Adrenal gland (tissue), 12 donors: ENCODE data around the gene ASTL. TPM values are rescaled to one million over a fixed set of nuclear protein-coding genes. Genes with fewer than 3 reads are reported as not detected.
"Not testable (repeated sequence)": the region's sequence is repeated elsewhere in the genome, so short reads cannot be mapped to it uniquely, and the experiment has no call there.

Experiments used
- DNase-seq, 7 donors: peaks; one replicate each; pipeline ENCODE4 v3.0.0-alpha.2; 2019 to 2020
- H3K27ac ChIP-seq, 5 donors: fragments of 200-600 bp; sonication (generic) in 4 of 5; 1 replicate in 3 of 5; 2 replicates in 2 of 5; pipeline versions ENCODE4 v1.5.1 to v1.8.0; 2016 to 2020; ENCODE audit warnings: mild to moderate bottlenecking in 1 of 5
- H3K27me3 ChIP-seq: fragments of 200-600 bp; 2 replicates; pipeline ENCODE4 v1.8.0; 2021
- H3K36me3 ChIP-seq, 2 donors: fragments of 200-600 bp; replicated peaks in 1 of 2; 1 replicate in 1 of 2; 2 replicates in 1 of 2; pipeline versions ENCODE4 v1.5.1 to v1.8.0; 2018 to 2022
- H3K4me1 ChIP-seq, 2 donors: fragments of 200-600 bp; replicated peaks in 1 of 2; 1 replicate in 1 of 2; 2 replicates in 1 of 2; pipeline versions ENCODE4 v1.5.1 to v1.8.0; 2018 to 2021
- H3K4me3 ChIP-seq, 4 donors: fragments of 200-600 bp; sonication (generic) in 3 of 4; one replicate each; pipeline ENCODE4 v1.5.1; 2016 to 2018
- H3K9me3 ChIP-seq, 3 donors: fragments of 200-600 bp; sonication (generic) in 1 of 3; replicated peaks in 1 of 3; 1 replicate in 2 of 3; 2 replicates in 1 of 3; pipeline versions ENCODE4 v1.5.1 to v1.8.0; 2016 to 2021
- POLR2A ChIP-seq, 2 donors: fragments of 450-650 bp; IDR thresholded peaks; one replicate each; pipeline ENCODE4 v1.6.1; 2017; ENCODE audit warnings: antibody characterized with exemption in 2 of 2, mild to moderate bottlenecking in 2 of 2, moderate library complexity in 1 of 2
- WGBS, 4 donors: extraction: QIAGEN DNeasy Blood & Tissue Kit in 2 of 4; methylation state at CpG; one replicate each; pipeline versions ENCODE4 v1.1.5 to v1.1.7; 2013 to 2017; 5-methylcytosine and 5-hydroxymethylcytosine counted together
- intact Hi-C, 2 donors: fragments of 100-400 bp; cut with DNase I; formaldehyde crosslinking; loops; one replicate each; pipeline versions ENCODE4 v1.14.1 to v1.15.0; 2022 to 2023
- polyA plus RNA-seq, 3 donors: library from polyadenylated mRNA; stranded (reverse); fragments of 200-250 nt in 2 of 3; fragments of 350-450 nt in 1 of 3; fragmentation: Illumina TruSeq in 1 of 3; extraction: RNeasy Lipid Tissue Mini Kit (QIAGEN cat#74804) in 1 of 3; gene quantifications; one replicate each; pipeline ENCODE4 v1.2.3, GENCODE V29; 2013 to 2014
- total RNA-seq, 9 donors: library from RNA; depleted of rRNA in 4 of 9; stranded (reverse); fragments of >200 nt in 4 of 9; fragments of 120-200 nt in 1 of 9; fragmentation: NEBNext Ultra II Directional in 1 of 9; extraction: Animal tissue kit (Norgen Biotek cat#: 25700) in 1 of 9; gene quantifications; one replicate each; pipeline versions ENCODE4 v1.1.0 to v1.2.4, GENCODE V29; 2013 to 2023
- TF ChIP-seq, protein P1 (sequence below), 6 experiments: fragments of 450-650 bp in 4 of 6; fragments of 200-600 bp in 2 of 6; sonication (generic) in 1 of 6; IDR thresholded peaks; 1 replicate in 5 of 6; 2 replicates in 1 of 6; pipeline versions ENCODE4 v1.5.1 to v1.8.0; 2016 to 2021; ENCODE audit warnings: antibody characterized with exemption in 6 of 6, mild to moderate bottlenecking in 2 of 6, moderate library complexity in 1 of 6
- donor health status: healthy with polysubstance abuse.
- donor health status: Bipolar disorder and iron deficiency.
- donor health status: DM: yes; HTN: yes; CAD: no.
- donor health status: DM: no; HTN: no; CAD: no.
- donor health status: DM: no; HTN: no; CAD: no.
- donor health status: DM: yes; HTN: yes; CAD: no.

ASTL gene
- total and polyA plus RNA-seq, 12 donors: not detected

DNA sequence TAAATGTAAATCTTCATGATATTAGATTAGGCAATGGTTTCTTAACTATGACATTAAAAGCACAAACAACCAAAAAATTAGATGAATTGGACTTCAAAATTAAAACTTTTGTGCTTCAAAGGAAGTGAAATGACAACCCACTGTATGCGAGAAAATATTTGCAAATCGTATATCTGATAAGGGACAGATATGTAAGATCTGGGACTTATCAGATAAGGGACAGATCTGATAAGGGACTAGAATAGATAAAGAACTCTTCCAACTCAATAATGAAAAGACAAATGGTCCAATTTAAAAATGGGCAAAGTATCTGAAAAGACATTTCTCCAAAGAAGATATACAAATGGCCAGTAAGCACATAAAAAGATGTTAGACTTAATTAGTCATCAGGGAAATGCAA lies 51.2 kb downstream of the ASTL start:
- Histone ChIP-seq H3K27me3 (peaks cover 3% of the 10 kb centered on the region), H3K9me3 (no peaks in the 10 kb centered on the region), H3K4me3 (no peak overlapping the region), H3K36me3 (no peaks in the 10 kb centered on the region), H3K27ac (no peak overlapping the region), H3K4me1 (no peaks in the 10 kb centered on the region)
- DNase-seq: no peak
- intact Hi-C loops: no loop called here
- TF ChIP-seq POLR2A (IDR thresholded peaks at IDR 0.05): no peak
- TF ChIP-seq, protein P1, sequence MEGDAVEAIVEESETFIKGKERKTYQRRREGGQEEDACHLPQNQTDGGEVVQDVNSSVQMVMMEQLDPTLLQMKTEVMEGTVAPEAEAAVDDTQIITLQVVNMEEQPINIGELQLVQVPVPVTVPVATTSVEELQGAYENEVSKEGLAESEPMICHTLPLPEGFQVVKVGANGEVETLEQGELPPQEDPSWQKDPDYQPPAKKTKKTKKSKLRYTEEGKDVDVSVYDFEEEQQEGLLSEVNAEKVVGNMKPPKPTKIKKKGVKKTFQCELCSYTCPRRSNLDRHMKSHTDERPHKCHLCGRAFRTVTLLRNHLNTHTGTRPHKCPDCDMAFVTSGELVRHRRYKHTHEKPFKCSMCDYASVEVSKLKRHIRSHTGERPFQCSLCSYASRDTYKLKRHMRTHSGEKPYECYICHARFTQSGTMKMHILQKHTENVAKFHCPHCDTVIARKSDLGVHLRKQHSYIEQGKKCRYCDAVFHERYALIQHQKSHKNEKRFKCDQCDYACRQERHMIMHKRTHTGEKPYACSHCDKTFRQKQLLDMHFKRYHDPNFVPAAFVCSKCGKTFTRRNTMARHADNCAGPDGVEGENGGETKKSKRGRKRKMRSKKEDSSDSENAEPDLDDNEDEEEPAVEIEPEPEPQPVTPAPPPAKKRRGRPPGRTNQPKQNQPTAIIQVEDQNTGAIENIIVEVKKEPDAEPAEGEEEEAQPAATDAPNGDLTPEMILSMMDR (IDR thresholded peaks at IDR 0.05): no peak
- 26 to 43% (median 34%) methylated on average over 2 of the region's 2 CpGs for WGBS, 4 donors

DNA sequence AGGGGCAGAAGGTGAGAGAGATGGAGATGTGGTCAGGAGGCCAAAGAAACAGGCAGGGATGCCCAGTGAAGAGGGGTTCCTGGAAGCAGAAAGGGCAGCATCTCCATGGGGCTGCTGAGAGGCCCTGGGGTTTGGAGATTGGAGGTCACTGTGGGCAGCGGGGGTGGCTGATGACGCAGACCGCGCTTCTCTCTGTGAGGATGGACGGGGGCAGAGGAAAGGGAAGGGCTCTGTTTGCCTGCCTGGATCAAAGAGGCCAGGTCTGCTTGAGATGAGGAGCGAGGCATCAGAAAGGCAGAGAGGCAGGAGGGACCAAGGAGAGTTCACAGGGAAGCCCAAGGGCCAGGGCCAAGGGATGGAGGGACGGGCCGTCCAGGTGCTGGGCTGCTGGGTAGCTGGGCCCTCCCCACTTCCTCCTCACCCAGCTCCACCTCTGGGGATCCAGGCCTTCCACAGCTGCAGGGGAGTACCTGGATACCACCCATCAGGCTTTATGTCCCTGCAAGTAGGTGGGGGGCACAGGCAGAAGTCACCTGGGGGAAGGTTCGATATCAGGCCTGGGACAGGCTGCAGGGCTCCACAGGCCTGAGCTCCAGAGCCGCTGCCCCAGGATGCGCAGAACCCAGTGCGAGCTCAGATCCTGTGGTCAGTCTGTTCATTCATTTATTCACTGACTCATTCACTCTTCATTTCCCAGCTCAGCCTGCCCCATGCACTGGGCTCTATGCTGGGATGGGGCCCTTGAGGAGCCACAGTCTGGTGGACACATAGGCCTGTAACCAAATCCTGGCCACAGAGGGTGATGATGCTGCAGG lies 52.6 kb downstream of the ASTL start:
- Histone ChIP-seq H3K36me3 (no peaks in the 10 kb centered on the region), H3K4me1 (no peaks in the 10 kb centered on the region), H3K27ac (no peak overlapping the region), H3K4me3 (no peak overlapping the region), H3K27me3 (peaks cover 8% of the 10 kb centered on the region), H3K9me3 (no peaks in the 10 kb centered on the region)
- DNase-seq: peak in 1 of 7 donors; percentile 29
- WGBS, 4 donors: 90 to 97% (median 95%) methylated on average over 6 to 12 of the region's 12 CpGs
- TF ChIP-seq, protein P1 (IDR thresholded peaks at IDR 0.05): no peak
- no peak for TF ChIP-seq POLR2A (IDR thresholded peaks at IDR 0.05)
- intact Hi-C loops: no loop called here

DNA sequence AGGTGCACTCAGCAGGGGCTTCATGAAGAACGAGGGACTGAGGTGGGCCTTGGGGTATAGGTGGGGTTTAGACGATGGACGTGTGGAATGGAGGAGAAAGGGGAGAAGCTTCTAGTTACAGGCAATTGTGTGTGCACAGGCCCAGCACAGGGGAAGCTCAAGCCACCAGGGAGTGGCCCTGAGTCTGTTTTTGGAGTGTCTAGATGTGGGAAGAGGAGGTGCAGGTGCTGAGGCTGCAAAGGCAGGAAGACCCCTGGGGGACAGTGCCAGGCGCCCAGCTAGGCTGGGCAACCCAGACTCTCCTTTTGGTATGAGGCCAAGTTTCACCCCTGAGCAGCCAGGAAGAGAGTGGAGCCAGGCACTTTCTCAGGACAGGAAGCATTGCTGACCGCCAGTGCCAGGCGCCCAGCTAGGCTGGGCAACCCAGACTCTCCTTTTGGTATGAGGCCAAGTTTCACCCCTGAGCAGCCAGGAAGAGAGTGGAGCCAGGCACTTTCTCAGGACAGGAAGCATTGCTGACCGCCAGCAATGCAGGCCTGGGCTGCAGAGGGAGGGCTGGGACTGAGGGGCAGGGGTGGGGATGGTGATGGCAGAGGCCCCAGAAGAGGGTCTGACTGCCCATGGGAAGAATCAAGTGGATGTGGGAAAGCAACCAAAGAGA lies 53.3 kb downstream of the ASTL start:
- H3K36me3 ChIP-seq, H3K27ac ChIP-seq, H3K4me1 ChIP-seq, H3K9me3 ChIP-seq, H3K4me3 ChIP-seq, intact Hi-C loops: not testable (repeated sequence)
- H3K27me3 ChIP-seq: peaks cover 16% of the 10 kb centered on the region
- DNase-seq: peak in 1 of 7 donors; percentile 9
- 66 to 70% (median 67%) methylated on average over 4 to 7 of the region's 7 CpGs for WGBS, 4 donors

DNA sequence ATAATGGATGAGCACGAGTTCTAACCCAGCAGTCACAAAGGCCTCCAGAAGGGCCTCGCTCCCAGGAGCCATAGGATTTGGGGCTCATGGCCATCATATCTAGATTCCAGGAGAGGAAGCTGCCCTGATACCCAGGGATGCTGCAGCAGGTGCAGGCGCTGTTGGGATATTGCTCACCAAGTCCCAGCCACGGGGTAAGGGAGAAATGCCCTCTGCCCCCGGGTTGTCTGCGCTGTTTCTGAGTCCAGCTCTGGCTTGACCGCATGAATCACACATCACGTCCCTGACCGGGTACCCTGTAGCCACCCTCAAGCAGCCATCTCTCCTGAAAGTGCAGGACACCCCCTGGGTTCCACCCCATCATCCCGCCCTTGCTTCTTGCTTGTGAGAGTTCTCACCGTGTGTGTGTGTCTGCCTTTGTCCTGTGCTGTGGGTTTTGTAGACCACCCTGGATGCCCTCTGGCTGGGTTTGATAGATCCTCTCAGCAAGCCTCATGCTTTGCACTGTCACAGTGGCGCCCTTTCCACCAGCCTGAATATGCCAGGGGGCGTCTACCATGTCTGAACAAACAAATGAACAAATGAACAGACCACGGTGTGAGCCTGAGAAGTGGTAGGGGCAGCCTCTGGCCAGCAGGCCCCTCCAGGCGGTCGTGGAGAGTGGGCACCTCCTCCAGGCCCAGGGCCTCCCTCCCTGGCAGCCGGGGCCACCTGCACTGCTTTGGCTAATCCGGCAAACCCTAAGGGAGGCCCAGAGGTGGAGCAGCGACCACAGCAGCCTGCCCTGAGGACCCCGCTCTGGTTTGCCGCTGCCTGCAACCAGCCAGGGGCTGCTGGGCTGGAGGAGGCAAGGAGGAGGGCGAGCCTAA lies 54.1 kb downstream of the ASTL start:
- peak in 2 of 7 donors; percentile 13 to 41 for DNase-seq
- Histone ChIP-seq H3K27me3 (peaks cover 17% of the 10 kb centered on the region), H3K4me1 (no peaks in the 10 kb centered on the region), H3K9me3 (no peaks in the 10 kb centered on the region), H3K4me3 (no peak overlapping the region), H3K27ac (peak overlapping the region in 1 of 5 donors; percentile 15), H3K36me3 (no peaks in the 10 kb centered on the region)
- TF ChIP-seq, protein P1 (IDR thresholded peaks at IDR 0.05): no peak
- no peak for TF ChIP-seq POLR2A (IDR thresholded peaks at IDR 0.05)
- 70 to 87% (median 82%) methylated on average over 16 to 22 of the region's 22 CpGs for WGBS, 4 donors
- intact Hi-C loops: no loop called here
